NCI-H1417 treated with DMSO at 0.1 percent for 48 hours (cell line): ENCODE data around the gene PCDH15.
"Not testable (repeated sequence)": the region's sequence is repeated elsewhere in the genome, so short reads cannot be mapped to it uniquely, and the experiment has no call there.

ENCODE experiments used
- DNase-seq: peaks from one replicate; lab custom pipeline; 2025; lab: John Stamatoyannopoulos, UW

The PCDH15 gene

DNA sequence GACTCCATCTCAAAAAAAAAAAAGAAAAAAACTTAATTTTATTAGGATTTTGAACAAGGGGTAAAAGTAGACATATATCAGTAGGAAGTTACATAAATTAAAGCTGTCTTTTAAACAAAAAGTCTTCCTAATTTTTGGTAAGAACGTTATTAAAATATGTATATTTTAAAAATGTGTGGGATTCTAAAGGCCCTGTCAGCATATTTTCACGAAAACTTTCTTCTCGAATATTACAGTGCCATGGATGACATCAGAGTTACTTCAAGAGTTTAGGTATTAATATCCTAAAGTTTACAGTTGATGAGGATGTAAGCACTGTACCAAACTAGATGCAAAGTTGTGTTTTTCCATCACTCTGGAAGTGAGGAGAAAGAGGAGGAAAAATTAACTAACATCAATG, 820.8 kb downstream of the PCDH15 start:
- DNase-seq, result no peak

DNA sequence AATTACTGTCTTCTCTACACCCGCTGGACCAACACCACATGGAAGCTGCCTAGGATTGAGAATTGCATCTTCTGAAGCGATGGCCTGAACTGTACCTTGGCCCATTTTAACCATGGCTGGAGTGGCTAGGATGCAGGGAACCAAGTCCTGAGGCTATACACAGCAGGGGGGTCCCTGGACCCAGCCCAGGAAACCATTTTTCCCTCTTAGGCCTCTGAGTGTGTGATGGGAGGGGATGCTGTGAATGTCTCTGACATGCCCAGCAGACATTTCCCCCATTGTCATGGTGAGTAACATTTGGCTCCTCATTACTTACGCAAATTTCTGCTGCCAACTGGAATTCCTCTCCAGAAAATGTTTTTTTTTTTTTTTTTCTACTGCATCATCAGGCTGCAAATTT, 822.7 kb downstream of the PCDH15 start:
- no peak for DNase-seq

DNA sequence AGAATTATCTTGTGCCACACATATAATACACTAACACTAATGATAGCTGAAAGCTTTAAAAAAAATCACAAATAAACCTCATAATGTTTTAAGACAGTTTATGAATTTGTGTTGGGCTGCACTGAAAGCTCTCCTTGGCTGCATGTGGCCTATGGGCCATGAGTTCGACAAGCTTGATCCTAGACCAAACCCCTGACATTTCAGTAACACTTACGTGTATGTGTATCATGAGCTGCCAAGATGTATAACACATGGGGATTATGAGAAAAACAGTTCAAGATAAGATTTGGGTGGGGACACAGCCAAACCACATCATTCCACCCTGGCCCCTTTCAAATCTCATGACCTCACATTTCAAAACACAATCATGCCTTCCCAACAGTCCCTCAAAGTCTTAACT, 823.8 kb downstream of the PCDH15 start:
- no peak for DNase-seq

DNA sequence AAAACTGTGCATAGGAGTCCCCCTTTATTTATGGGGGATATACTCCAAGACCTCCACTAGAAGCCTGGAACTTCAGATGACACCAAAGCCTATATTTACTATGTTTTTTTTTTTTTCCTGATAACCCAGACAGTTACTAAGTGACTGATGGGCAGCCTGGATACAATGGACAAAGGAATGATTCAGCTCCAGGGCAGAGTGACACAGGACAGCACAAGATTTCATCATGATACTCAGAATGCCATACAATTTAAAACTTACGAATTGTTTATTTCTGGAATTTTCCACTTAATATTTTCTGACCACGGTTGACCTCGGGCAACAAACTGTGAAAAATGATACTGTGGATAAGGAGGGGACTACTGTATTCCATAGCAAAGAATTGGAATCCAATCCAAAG, 843.6 kb downstream of the PCDH15 start:
- DNase-seq, result no peak

DNA sequence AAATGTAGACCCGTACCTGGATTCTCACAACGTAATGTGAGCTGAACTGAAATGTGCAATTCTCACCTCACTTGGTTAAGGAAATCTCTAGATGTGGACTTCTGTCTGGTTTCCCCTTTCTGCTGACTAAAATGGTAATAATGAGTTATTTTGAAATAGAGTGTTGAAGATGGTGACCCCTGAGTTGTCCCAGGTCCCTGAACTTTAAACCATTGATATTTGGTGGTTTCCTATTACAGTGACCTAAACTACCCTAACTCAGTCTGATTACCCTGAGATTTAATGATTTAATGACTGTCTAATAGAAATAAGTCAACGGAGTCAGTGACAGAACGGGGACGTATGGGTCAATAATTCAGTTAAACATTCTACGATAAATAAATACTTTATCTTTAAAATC, 845.9 kb downstream of the PCDH15 start:
- no peak for DNase-seq

DNA sequence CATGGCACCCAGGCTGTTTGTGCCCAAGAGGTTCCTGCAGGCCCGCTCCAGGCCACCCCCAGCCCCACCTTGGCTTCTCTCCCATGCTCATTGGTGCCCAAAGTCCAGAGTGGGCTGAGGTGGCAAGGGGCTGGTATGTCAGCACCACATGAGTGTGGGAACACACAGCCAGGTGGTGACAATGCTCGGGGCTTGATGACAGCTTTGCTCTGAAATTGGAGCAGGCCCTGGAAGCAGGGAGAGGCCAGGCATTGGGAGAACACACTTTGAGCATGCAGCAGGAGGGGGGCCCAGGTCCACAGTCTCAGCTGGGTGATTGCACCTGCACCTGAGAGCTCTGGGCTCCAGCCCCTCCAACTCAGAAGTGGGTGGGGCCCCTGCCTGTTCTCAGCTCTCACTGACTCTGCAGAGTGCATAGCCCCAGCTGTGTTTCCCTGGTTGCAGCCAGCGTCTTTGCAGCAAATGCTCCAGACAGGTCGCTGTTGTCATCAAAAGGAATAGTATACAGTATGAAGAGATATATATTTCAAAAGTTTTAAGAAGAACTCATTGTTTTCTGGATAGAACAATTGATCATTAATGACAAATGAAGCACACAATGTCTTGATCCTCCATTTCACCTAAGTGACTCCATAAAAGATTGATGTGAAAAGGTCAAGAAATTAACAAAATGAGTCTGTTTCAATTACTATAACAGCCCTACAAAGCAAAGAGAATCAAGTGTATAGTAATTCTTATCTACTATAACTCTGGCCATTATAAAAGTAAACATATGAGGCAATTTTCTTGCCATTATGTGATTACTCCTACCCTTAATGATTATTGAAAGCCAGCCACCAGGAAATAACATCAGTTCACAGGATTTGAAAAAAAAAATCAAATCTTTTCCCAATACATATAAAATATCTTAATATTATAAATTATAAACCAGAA, 848.1 kb downstream of the PCDH15 start:
- no peak for DNase-seq

DNA sequence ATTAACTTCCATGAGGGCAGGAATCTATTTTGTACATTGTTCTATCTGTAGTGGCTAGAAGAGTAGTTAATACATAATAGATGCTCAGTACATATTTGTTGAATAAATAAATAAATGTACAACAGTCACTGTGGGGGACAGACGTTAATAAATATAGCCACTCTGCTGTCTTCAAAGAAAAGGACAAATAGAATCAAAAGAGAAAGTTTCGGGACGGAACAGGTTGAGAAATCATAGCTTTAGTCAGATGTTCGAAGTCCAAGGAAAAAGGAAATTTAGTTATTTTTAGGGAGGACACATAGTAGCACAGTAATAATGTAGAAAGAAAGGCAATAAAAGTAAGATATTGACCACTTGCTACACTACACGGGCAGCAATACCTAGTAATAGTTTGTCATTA, 861.4 kb downstream of the PCDH15 start:
- DNase-seq, result no peak

DNA sequence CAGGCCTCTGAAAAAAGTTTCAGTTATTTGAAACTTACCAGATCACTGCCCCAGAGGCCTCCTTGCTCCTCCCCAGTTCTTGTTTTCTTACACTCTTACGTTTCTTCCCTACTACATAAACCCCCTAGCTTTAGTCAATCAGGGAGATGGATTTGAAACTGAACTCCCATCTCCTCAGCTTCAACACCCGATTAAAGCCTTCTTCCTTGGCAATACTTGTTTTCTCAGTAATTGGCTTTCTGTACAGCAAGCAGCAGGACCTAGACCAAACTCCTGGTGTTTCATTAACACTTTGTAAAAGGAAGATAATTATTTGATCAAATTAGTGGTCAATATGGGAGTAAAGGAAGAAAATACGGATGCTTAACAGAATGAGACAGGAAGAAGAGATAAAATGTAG, 870.4 kb downstream of the PCDH15 start:
- no peak for DNase-seq

DNA sequence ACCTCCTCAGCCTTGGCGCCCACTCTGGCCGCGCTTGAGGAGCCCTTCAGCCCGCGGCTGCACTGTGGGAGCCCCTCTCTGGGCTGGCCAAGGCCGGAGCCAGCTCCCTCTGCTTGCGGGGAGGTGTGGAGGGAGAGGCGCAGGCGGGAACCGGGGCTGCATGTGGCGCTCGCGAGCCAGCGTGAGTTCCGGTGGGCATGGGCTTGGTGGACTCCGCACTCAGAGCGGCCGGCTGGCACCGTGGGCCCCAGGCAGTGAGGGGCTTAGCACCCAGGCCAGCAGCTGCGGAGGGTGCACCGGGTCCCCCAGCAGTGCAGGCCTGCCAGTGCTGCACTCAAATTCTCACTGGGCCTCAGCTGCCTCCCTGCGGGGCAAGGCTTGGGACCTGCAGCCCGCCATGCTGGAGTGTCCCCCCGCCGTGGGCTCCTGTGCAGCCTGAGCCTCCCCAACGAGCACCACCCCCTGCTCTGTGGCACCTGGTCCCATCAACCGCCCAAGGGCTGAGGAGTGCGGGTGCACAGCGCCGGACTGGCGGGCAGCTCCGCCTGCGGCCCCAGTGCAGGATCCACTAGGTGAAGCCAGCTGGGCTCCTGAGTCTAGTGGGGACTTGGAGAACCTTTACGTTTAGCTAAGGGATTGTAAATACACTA, 876.9 kb downstream of the PCDH15 start:
- not testable (repeated sequence) for DNase-seq

DNA sequence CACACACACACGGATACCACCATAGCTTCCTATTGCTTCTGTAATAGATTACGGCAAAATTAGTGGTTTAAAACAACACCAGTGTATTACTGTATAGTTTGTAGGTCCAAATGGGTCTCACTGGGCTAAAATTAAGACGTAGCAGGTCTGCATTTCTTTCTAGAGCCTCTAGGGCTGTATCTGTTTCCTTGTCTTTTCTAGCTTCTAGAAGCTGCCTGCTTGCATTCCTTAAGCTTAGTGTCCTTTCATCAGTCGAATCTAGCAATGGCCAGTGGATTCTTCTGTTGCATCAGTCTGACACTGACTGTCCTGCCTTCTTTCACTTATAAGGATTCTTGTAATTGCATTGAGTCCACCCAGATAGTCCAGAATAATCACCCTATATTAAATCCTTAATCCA, 882.3 kb downstream of the PCDH15 start:
- DNase-seq, result no peak

DNA sequence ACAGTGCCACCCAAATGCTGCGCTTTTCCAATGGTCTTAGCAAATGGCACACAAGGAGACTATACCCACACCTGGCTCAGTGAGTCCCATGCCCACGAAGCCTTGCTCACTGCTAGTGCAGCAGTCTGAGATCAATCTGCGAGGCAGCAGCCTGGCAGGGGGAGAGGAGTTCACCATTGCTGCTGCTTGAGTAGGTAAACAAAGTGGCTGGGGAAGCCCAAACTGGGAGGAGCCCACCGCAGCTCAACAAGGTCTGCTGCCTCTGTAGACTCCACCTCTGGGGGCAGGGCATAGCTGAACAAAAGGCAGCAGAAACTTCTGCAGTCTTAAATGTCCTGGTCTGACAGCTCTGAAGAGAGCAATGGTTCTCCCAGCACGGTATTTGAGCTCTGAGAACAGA, 891.2 kb downstream of the PCDH15 start:
- DNase-seq, result no peak

DNA sequence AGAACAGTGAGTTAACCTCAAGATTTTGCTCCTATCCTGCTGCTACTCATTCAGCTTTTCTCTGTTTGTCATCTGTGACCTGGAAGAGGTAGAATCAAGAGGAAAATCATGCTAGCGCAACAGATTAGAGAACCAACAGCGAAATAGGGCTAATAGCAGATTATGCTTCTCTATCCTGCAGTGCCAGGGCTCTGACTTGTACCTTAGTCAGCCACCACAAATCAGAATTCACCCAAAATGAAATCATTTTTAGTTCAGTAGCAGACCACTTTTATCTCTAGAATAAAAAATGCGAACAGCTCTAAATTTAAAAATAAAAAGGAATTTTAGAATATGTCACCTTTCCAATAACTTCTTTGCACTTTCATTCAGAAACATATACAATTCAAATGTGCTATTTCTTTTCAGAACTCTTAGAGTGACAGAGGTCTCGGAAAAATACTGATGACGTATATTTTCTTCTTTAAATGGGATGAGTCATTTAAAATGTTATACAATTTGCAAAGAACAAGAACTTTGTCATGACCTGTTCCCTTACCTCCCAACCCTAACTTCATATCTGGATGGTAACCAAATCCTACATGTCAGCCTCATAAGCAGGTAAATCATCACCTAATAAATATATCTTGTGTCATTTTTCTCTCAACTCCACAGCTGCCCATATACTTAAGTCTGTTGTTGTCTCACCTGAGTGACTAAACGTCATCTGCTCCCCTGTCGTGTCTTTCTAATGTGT, 896.4 kb downstream of the PCDH15 start:
- no peak for DNase-seq

DNA sequence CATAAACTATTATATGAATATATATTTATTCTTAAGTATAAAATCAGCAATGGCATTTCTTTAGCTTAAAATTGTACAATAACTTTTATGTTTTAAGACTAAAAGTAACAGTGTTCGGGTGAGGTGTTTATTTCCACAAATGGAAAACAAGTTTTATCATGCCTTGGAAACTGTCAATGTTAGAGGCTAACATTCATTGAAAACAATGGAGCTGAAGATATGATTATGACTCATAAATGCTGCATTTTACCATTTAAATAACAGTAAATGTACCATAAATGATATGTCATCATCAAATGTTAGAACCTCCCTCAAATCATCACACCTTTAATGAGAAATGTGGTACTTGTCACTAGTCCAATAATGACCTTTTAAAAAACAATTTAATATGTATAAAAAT, 897.3 kb downstream of the PCDH15 start:
- DNase-seq, result no peak

DNA sequence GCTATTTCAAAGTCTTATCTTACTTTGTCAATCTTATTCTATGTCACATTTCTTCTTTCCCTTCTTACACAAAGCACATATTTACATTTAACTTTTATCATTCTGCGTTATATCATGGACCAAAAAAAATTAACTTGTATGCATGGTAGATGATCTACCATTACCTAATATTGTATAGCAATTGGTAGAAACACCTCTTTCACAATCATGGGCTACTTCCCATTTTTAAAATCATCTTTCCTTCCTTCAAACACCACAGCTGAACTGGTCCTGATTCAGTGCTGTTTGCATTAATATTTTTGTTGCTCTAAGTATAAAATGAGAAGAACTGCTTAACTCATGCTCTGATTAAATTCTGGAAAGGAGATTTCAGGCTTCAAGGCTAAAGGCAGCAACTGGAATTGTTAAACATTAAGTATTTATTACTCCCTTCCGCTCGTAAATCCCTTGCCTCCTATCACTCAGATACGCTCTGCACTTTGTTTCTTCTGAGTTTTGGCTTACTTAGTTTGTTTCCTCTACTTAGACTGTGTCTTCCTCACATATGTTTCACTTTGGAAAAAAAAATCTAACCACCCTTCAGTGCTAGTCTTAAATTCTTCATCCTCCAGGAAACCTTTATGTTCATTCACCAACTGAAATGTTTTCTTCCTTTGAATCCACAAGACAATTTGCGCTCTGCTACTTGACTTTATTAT, 901.4 kb downstream of the PCDH15 start:
- DNase-seq, result no peak

DNA sequence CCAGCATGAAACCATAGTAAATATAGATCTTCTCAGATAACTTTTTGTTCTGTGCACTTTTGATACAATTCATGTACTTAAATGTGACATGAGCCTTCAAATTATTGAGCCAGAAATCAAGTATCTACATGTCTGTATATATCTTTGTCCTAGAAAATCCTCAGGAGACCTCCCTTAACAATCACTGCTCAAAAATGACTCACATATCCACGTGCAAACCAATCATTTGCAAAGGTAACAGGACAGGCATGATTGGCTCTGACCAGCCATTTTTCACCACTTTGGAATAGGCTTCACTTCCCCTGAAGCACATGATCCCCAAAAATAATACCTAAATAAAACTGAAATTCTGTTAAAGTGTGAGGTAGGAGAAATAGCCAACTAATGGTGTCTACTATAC, 902.5 kb downstream of the PCDH15 start:
- no peak for DNase-seq

DNA sequence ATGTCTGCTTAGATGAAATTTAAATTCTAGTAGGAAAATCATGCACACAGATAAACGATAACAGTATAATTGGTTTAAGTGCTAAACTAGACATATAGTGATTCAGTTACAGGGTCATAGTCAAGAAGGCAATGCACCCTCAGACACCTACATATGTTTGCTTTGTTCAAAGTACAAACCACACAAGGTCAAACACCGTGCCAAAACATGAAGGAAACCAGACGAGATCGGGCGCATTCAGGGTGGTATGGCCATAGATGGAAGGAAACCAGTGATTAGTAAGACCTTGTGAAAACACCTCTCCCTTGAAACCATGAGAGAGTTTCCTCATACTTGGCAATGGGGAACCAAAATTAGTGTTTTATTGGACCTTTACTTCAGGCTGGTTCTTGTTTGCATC, 906.9 kb downstream of the PCDH15 start:
- no peak for DNase-seq

DNA sequence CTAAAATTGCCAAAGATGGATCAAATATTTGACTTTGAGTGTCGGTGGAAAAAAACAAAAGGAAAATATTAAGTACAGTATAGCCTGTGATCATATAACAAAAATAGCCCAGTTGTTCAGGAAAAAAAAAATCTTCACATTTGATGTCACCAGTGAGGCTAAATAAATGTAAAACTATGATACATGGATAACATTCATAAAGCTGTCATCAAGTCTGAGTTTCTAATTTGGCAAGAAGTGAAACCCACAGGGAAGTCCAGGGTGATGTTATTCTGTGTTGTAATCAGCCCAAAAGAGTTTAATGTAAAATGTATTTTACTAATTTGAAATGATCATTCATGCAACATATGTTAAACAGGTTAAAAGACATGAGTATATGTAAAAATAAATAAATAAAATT, 908.0 kb downstream of the PCDH15 start:
- no peak for DNase-seq

DNA sequence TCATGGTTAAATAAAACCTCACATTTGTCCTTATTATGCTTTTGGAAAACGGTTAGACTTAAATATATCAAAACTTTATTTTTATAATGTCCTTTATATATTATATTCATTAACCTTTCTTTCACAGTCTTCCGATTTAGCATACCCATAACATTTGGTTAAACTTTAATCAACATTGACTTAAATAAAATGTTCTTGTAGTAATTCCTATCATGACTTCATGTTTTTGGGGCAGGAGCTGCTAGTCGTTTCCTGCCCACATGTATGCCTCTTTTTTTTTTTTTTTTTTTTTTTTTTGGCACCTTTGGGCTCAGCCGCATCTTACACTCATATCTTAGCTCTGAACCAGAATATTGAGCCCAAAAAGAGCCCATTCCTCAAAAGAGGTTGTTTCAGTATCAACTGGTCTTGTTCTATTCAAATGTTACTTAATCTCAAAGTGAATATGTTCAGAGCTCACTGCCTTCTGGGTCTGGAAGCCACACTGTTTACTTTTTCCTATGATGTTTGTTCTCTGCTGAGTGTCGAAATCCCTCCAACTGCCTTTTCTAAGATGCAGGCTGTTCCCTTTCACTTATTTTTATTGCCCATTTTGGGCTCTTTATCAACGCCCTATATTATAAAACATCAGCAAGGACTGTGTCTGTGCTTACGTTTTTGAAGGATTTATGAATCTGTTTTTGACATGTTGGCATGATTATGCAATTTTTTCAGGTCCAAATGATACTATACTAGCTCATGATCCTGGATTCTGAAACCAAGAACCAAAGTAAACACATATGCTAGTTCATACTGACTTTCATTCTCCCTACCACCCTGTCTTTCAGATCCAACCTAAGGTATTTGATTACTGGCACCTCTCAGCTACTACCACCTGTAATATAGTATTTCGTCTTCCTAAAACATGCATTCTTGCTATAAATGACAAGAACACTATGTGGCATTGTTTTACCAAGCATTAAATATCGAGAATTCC, 914.4 kb downstream of the PCDH15 start:
- no peak for DNase-seq

DNA sequence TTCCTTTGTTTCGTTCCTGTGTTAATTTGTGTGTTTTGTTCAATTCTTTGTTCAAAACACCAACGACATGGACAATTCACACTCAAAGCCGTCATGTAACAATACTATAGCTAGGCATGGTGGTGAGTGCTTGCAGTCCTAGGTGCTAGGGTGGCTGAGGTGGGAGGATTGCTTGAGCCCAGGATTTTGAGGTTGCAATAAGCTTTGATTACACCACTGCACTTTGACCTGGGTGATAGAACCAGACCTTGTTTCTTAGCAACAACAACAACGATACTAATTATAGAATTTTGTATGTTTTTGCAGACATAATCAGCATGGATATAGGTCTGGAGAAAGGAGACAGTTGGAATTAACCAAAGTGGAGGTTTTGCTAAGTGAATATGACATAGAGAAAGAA, 936.2 kb downstream of the PCDH15 start:
- DNase-seq, result no peak

DNA sequence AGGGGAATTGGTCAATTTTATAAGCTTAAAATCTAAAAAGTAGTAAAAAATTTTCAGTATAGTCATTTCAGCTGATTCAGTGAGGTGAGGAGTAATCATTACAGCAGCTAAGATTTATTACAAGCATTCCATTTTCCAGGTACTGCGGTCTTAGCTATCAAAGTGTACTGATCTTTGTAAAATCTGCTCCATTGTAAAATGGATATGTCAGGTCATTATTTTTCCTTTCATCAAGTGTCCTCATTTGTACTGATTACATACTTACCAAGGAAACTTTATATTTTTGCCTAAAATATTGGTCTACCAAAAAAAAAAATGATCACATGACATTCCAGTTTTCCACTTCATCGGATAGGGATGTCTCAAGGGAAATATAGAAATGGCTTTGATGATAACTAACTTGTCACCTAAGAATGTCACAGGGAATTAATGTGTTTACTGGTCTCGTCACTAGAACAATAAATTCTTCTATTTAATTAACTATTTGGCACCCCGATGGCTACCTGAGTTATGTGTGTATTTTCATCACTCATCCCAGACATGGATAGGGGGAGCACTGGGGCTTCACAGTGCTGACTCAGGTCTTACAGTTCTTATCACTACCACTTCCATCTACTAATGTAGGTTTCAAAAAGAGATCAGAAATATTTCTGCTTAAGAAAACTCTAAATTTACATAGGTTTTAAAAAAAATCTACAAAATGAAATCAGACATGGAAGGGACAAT, 948.4 kb downstream of the PCDH15 start:
- DNase-seq, result no peak
